Measurements from ENCODE around the gene PCID2. TPM values are rescaled to one million over a fixed set of nuclear protein-coding genes. Genes with fewer than 3 reads are reported as not detected.

The PCID2 gene
- total RNA-seq, 1 experiment from 2014 or later, result 265 TPM

DNA sequence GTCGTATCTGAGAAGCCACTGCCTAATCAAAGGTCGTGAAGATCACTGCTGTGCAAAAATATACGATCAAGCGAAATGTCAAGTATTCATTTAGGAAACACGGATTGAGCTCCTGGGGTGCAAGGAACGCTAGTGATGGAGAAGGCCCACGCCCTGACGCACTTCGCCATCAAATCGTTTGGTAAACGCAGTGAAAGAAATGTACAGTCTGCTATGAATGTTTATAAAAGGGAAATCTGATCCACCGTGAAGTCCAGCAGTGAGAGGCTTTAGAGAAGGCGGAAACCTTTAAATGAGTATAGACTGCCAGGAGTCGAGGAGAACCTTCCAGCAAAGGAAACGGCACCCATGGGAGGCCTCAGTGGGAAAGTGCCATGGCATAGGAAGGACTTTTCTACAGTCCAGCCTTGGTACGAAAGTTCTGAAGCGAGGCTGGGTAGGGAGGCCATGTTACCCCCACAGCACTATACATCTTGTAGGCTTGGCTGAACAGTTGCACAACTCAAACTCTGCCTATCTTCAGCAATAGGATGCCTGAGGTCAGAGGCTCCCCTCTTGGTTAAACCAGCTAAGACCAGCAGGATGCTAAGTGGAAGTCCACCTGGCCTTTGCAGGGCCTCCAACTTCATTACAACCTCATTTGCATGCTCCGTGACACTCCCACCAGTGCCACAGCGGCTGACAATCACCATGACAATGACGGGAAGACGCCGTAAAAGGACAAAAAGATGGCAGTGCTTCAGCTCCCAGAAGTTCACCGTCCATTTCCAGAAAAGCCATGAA, 20.4 kb downstream of the PCID2 start:
- peak; percentile 60 for DNase-seq (ENCODE audit: low spot score)

DNA sequence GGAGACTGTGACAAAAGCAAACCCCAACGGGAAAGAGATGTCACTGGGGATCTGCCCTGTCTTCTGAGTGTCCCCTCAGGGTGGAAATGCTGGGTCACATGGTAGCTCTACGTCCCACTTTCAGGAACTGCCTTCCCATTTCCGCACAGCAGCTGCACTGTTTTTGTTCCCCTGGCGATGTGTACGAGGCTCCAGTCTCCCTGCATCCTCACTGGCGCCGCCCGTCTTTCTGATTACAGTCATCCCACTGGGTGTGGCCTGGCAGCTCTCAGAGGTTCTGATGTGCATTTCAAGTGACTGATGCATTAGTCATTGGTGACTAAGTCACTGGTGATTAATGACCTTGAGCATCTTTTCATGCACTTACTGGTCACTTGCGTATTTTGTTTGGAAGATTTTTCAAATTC, 21.2 kb downstream of the PCID2 start:
- DNase-seq (ENCODE audit: low spot score), result peak; percentile 100

DNA sequence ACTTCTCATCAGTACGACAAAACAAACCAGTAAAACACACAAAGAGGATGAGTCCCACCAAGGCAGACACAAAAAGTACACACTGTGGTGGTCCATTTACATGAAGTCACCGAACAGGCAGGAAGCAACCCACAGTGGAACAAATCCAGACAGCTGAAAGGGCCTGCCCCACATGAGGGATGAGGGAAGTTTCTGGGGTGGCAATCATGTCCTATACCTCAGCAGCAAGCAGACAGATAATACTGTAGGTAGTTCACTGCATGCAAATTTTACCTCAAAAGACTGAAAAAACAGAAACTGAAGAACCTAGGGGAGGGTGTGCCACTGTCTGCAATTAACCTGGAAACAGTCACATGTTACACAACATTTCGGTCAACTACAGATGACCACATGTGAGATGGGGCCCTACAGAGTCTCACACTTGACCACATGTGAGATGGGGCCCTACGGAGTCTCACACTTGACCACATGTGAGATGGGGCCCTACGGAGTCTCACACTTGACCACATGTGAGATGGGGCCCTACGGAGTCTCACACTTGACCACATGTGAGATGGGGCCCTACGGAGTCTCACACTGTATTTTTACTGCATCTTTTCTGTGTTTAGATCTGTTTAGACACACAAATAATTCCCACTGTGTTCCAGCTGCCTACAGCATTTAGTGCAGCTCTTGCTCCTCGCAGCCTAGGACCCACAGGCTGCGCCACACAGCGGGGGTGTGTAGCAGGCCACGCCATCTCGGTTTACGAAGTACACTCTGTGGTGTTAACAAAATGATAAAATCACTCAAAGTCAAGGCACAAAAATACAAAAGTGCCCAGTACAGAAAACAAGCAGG, 22.2 kb downstream of the PCID2 start:
- no peak for DNase-seq (ENCODE audit: low spot score)

DNA sequence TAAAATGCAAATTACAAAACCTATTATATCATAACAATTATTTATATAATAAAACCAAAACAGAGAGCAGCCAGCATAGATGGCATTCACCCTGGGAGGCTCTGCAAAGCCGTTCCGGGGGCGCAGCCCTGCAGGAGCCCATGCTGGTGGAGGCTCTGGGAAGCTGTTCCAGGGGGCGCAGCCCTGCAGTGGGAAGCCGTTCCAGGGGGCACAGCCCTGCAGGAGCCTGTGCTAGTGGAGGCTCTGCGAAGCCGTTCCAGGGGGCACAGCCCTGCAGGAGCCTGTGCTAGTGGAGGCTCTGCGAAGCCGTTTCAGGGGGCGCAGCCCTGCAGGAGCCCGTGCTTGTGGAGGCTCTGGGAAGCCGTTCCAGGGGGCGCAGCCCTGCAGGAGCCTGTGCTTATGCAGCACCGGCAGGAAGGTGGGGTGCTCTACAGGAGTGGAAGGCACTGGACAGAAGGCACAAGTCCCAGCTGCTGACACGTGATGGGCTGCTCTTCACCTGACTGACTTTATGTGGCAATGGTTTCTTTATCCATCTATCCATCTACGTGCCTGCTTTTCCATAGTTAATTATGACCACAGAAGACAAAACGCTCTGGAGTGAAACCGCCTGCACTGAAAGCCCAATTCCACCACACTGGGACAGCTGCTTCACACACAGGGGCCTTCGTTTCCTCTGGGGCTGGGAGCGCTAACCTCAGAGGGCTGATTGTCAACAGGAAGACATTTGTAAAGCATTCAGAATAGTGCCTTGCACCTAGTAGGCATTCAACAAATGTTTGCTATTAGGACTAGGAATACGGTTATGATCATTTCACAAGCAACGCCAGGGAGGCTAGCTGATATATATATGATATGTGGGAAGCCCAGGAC, 23.7 kb downstream of the PCID2 start:
- DNase-seq (ENCODE audit: low spot score), result no peak

DNA sequence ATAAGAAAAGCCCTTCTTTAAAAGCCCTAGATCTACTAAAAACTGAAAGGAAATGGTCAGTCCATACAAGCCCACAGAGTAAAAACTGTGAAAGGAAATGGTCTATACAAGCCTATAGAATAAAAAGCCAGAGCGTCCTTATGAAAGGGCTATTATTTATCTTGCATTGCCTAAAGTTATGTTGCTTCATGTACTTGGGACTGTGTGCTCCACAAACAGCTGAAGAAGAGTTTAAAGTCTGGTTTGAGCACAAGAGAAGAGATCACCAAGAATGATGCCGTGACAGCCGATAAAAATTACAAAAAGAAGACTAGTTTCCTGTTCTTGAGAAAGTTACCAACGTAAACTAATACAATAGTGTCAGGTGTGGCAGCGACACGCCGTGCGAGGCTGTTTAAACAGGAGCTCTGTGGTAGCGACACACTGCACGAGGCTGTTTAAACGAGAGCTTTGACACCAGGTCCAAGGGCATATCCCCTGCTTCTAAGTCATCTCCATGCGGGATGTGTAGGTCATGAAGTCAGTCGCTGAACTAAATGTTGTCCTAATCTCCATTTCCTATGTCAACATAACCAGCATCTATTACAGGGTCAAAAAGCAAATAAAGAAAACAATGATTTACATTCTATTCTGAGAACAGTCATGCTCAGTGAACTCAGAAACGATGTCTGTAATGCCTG, 24.9 kb downstream of the PCID2 start:
- no peak for DNase-seq (ENCODE audit: low spot score)

DNA sequence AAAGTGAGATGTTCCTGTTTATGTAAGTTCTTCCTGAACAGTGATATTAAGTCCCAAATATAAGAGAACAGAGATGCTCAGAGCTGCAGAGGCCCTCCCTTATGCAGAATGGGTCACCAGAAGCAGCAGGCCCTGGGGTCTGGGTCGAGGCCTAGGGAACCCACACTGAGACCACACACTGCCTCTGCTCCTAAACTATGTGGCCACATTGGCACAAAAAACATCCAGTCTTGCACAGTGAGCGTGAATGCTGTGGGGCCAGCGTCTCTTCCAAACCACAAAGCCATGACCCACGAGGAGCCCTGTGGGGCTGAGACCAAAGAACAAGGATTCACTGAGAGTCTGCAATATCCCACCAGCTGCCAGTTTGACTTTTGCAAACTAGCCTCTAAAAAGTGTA, 26.4 kb downstream of the PCID2 start:
- no peak for DNase-seq (ENCODE audit: low spot score)

DNA sequence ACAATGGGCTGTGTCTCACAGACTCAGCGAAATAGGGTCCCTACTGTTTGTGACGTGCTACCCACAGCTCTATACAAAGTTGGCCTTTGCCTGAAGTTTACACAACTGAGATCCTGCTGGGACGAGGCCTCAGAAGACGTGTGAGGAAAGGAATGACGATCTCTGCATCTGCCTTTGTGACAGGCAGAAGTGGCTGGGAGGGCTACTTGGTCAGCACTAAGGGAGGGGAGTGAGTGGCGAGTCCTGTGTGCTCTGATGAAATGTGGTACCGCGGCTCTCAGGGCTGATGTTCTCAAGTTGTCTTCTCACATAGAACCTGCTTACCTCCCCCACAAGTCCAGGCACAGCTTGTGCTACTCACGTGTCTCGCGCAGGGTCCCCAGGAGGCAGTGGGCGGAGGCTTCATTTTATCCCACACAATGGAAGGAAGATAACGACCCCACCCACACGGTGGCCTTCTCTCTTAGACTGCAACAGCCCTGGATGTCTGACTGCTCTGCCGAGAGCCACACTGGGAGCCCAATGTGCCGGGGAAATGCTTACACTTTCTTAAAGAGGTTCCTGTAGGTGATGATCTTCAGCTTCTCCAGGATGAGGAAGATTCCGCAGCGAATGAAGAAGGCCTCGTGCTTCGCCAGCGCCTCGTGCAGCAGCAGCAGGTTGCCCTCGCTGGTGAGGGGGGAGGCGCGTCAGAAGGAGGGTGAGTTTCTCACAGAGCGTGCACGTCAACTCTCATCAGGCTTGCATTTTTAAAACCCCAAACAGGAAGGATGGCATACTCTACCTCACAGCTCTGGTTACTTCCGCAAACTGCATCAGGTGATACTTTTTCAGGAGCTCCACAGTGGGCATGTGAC, 28.9 kb downstream of the PCID2 start:
- DNase-seq (ENCODE audit: low spot score), result peak; percentile 67

DNA sequence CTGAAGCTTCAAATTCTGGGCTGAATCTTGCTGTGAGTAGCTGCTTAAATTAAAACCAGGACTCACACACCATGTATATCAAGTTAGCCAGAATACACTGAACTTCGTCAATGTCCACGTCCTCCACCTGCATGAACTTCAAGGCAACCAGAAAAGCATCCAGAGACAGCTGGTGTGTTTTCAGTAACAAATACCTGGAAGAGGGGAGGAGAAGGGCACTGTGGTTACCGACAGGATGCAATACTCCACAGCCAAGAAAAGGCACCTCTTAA, 29.6 kb downstream of the PCID2 start:
- DNase-seq (ENCODE audit: low spot score), result peak; percentile 52

DNA sequence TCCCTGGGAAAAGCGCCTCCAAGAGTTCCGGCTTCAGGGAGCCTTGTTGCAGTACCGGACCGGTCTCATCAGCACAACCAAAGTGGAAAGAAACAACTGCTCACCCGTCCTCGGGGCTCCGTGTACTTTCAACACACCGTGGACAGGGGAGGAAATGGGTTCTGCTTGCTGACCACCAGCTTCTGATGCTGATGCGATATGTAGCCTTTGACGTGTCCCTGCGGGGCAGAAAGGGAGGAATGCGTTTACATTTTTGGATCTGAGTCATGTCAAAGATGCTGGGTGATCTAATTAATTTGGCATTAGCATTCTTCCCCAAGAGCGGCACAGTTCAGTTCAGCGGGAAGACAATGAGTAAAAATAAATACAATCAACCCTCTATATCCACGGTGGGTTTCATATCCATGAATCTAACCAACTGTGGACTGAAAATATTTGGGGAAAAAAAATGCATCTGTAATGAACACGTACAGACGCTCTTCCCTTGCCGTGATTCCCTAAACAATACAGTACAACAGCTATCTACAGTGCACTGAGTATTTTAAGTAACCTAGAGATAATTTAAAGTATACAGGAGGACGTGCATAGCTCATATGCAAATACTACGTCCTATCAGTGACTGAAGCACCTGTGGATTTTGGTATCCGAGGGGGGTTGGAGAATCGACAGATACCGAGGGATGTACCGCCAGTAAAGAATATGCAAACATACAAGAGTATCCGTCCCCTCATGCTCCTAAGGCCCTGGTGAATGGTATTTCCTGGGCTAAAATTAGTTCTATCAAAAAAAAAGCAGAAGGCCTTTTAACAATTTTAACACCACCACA, 30.2 kb downstream of the PCID2 start:
- DNase-seq (ENCODE audit: low spot score), result peak; percentile 96

DNA sequence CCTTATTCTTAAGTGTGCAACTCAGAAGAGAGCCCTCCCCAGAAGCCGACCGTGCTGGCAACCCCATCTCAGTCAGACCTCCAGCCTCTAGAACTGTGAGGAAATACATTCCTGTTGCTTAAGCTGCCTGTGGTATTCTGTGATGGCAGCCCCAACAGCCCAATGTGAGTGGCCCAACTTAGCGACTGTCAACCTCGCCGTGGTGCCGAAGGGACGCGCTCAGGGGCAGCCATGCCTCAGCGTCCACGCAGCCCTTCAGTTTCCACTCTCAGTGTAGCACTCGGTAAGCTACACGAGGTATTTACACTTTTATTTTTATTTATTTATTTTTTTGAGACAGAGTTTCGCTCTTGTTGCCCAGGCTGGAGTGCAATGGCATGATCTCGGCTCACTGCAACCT, 31.6 kb downstream of the PCID2 start:
- no peak for DNase-seq (ENCODE audit: low spot score)

DNA sequence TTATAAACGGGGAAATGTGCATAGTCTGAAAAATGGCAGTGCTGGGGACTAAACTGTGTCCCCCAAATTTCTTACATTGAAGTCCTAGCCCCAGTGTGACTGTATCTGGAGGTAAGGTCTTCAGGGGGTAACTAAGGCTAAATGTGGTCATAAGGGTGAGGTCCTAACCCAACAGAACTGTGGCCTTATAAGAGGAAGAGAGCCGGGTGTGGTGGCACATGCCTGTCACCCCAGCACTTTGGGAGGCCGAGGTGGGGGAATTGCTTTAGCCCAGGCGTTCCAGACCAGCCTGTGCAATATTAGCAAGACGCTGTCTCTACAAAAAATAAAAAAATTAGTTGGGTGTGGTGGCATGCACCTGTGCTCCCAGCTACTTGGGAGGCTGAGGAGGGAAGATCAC, 32.2 kb downstream of the PCID2 start:
- DNase-seq (ENCODE audit: low spot score), result no peak

DNA sequence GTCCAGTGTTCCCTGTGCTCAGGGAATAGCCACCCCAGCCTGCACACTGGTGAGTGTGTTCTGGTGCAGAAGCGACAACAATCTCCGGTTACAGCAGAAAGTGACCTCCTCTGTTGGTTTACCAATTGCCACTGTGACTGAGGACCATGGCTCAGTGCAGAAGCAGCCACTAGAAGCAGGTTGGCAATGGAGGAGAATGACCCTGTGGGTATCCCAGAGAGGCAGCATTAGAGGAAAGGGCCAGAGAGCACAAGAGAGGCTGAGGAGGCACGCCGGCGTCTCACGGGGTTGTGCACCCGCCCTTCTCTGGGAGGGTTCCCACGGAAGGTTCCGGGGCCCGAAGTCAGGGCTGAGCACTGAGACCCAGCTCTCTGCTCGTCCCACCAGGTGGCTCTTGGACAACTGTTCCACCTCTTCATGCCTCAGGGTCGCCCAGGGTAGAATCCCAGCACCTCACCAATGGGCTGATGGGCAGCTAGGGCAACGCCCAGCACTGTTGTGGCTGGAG, 36.0 kb downstream of the PCID2 start:
- DNase-seq (ENCODE audit: low spot score), result no peak

DNA sequence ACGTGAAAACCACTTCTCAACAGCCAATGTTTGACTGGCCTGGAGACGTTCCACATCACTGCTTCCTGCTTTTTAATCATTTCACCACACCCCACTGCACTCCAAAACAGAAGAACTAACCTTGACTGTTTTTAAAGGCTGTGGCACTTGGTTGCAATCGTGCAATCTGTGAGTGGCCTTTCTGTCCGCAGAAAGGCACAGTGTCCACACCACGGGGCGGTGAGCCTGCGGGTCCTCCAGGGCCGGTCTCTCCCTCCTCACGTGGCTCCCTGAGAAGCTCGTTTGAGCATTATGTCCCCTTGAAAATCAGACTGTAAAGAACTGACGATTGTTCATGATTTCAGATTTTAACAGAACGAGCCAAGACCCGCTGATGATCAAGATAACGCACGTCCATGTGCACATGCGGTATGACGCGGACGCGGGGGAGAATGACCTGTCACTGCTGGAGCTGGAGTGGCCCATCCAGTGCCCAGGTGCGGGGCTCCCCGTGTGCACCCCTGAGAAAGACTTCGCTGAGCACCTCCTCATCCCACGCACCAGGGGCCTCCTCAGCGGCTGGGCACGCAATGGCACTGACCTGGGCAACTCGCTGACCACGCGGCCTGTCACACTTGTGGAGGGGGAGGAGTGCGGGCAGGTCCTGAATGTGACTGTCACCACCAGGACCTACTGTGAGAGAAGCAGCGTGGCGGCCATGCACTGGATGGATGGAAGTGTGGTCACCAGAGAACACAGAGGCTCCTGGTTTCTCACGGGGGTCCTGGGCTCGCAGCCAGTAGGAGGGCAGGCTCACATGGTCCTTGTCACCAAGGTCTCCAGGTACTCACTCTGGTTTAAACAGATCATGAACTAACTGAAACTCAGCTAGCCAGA, 37.0 kb downstream of the PCID2 start:
- DNase-seq (ENCODE audit: low spot score), result no peak

DNA sequence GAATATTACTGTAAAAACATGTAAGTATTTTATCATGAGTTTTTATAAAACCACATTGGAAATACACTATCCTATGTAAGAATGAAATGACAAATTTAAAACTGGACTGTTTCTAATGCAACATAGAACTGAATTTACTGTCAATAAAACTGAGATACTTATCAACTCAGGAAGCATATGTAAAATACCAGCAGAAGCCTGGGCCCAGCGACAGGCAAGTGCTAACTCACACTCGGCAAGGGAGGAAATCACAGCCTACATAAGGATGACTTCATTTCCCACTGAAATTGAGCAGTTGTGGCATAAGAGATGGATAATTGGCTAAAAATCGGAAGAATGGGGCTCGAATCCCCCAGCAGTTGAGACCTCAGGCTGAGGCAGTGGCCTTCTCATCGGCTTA, 38.0 kb downstream of the PCID2 start:
- no peak for DNase-seq (ENCODE audit: low spot score)

DNA sequence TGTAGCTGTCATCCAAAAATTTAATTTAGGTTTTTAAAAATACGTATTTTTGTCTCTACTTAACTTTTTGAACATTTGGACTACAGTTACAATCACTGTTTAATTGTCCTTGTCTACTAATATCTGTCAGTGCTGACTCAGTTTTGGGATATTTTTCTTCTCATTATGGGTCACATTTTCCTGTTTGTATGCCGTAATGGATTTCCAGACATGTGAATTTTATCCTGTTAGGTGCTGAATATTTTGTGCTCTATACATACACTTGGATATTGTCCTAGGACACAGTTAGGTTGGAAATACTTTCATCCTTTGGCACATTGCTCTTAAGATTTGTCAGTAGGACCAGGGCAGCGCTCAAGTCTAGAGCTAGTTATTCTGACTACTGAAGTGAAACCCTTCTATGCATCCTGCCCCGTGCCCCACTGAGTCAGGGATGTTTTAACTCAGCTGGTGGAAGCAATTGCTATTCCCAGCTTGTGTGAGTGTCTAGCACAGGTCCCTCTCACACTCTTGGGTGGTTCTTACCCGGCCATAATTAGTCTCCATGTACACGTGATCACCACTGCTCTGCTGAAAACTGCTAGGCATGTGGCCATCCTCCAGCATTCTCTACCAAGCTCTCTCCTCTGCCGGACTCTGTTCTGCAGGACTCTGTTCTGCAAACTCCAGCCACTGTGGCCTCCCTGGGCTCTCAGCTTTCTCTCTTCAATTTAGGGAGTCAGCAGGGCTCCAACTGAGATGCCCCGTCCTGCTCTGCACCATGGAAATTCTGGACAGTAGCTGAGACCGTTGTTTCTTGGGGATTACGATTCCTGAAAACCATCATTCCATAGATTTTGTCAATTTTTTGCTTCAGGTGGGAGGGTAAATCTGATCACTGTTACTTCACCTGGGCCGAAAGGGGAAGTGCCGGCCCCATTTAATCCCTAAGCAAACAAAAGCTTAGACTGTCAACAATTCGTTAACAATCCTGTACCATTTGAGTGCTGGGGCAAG, 38.9 kb downstream of the PCID2 start:
- no peak for DNase-seq (ENCODE audit: low spot score)

DNA sequence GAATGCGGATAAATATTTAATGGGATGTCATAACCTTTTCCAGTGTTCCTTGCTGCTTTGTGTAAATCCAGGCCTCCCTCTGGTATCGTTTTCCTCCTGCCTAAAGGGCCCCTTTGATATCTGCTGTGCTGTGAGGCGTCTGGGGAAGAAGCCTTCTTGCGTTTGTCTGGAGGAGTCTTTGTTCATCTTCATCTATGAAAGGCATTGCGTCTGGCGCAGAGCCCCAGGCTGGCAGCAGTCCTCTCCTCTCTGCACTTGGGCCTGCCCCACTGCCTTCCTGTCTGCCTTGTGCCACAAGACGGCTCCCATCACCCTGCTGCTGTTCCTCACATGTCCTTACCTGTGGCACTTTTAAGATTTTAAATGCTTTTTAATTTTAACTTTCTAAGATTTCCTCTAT, 40.3 kb downstream of the PCID2 start:
- no peak for DNase-seq (ENCODE audit: low spot score)

DNA sequence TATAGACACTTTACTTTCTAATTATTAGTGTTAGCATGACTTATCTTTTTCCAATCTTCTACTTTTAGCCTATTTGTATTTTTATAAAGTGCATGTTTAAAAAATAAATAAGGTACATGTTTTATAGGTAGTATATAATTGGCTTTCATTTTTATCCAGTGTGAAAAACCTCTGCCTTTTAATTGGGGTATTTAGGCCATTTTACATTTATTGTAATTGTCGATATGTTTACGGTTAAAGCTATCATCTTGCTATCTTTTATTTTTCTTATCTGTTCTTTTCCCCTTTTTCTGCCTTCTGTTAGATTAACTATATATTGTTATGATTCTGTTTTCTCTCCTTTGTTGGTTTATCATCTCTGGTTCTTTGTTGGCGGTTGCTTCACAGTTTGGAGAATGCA, 40.9 kb downstream of the PCID2 start:
- no peak for DNase-seq (ENCODE audit: low spot score)

DNA sequence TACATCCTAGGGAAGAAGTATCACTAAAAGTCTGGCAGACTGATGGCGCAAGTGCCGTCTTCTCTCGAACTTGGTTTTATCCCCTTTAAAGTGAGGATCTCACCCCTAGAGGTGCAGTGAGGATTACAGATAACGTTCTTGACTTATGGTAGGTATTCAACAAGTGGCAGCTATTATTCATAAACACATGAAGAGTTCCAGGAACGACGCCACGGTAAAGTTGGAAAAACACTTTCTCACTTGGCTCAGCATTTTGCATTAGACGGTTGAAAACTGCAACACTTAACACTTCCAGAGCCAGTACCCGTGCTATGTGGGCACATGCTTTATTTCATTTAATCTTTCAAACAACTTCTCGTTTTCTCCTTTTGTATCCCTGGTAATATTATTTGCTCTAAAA, 41.3 kb downstream of the PCID2 start:
- DNase-seq (ENCODE audit: low spot score), result no peak
